Cardiac fibroblast (primary cell): ENCODE data around the gene MAP4K4.
"Not testable (repeated sequence)": the region's sequence is repeated elsewhere in the genome, so short reads cannot be mapped to it uniquely, and the experiment has no call there.

Experiments used
- DNase-seq, 2 donors: peaks; one replicate each; pipeline versions ENCODE4 v3.0.0 to v3.0.0-alpha.2; 2010; ENCODE audit warnings: low read depth in 2 of 2
- H3K4me3 ChIP-seq, 2 donors: replicated peaks in 1 of 2; 1 replicate in 1 of 2; 2 replicates in 1 of 2; pipeline ENCODE4 v1.5.1; 2011; ENCODE audit warnings: low read depth in 2 of 2, low read length in 2 of 2, mild to moderate bottlenecking in 2 of 2, moderate library complexity in 1 of 2
- CTCF ChIP-seq: IDR thresholded peaks from one replicate; pipeline ENCODE4 v1.5.1; 2011; ENCODE audit warnings: low read depth, mild to moderate bottlenecking, low read length, inconsistent platforms

Gene MAP4K4

GRCh38 chr2:101748000-101748399, 50.5 kb downstream of the MAP4K4 start:
- H3K4me3 ChIP-seq = no peak overlapping the region
- no peak for TF ChIP-seq CTCF
- no peak for DNase-seq

GRCh38 chr2:101748462-101748861, 51.0 kb downstream of the MAP4K4 start:
- DNase-seq, H3K4me3 ChIP-seq: not testable (repeated sequence)

GRCh38 chr2:101750688-101751087, 53.2 kb downstream of the MAP4K4 start:
- DNase-seq = no peak
- TF ChIP-seq CTCF = no peak
- H3K4me3 ChIP-seq = no peak overlapping the region

- H3K4me3 ChIP-seq = no peak overlapping the region
- no peak for TF ChIP-seq CTCF
- no peak for DNase-seq
These were observed 53.8 kb downstream of the MAP4K4 start for GRCh38 chr2:101751276-101751815.

GRCh38 chr2:101751875-101752619, 54.5 kb downstream of the MAP4K4 start:
- no peak overlapping the region for H3K4me3 ChIP-seq
- no peak for TF ChIP-seq CTCF
- no peak for DNase-seq

- no peak for TF ChIP-seq CTCF
- peak; percentile 46 to 60 for DNase-seq
- no peak overlapping the region for H3K4me3 ChIP-seq
These were observed 55.5 kb downstream of the MAP4K4 start for GRCh38 chr2:101752716-101753616.
